Astrocyte (in vitro differentiated cells and primary cell): Measurements from ENCODE around the gene SNUPN. TPM values are rescaled to one million over a fixed set of nuclear protein-coding genes. Genes with fewer than 3 reads are reported as not detected.

Experiments
- DNase-seq: peaks from one replicate; pipeline ENCODE4 v3.0.0-alpha.2; 2010; ENCODE audit warnings: low read depth
- FAIRE-seq: peaks from 2 replicates; lab custom pipeline; 2011; peaks lifted over from hg19 to GRCh38; lab: Jason Lieb, UNC
- H2AFZ ChIP-seq: 2 replicates; pipeline ENCODE4 v1.6.0; 2012; ENCODE audit warnings: low read depth, low read length, inconsistent platforms
- H3K27ac ChIP-seq: 2 replicates; pipeline ENCODE4 v1.5.1; 2011; ENCODE audit warnings: low read depth, low read length, inconsistent platforms
- H3K27me3 ChIP-seq: 2 replicates; pipeline ENCODE4 v1.6.0; 2011; ENCODE audit warnings: low read length, inconsistent platforms; ENCODE audit not compliant: insufficient read depth
- H3K36me3 ChIP-seq: 2 replicates; pipeline ENCODE4 v1.5.1; 2011; ENCODE audit warnings: low read length, inconsistent platforms; ENCODE audit not compliant: insufficient read depth
- H3K4me1 ChIP-seq: 2 replicates; pipeline ENCODE4 v1.5.1; 2011; ENCODE audit warnings: low read length, inconsistent platforms; ENCODE audit not compliant: insufficient read depth
- H3K4me2 ChIP-seq: 2 replicates; pipeline ENCODE4 v1.6.0; 2012; ENCODE audit warnings: low read length, inconsistent platforms
- H3K4me3 ChIP-seq: 2 replicates; pipeline ENCODE4 v1.5.1; 2011; ENCODE audit warnings: low read depth, mild to moderate bottlenecking, low read length, inconsistent platforms; ENCODE audit not compliant: insufficient read depth
- H3K79me2 ChIP-seq: 2 replicates; pipeline ENCODE4 v1.6.0; 2012; ENCODE audit warnings: mild to moderate bottlenecking, low read length, inconsistent platforms; ENCODE audit not compliant: insufficient read depth
- H3K9ac ChIP-seq: 2 replicates; pipeline ENCODE4 v1.6.0; 2012; ENCODE audit warnings: mild to moderate bottlenecking, low read length, inconsistent platforms
- H3K9me3 ChIP-seq: 2 replicates; pipeline ENCODE4 v1.5.1; 2012; ENCODE audit warnings: low read depth, mild to moderate bottlenecking, low read length, inconsistent platforms; ENCODE audit not compliant: insufficient read depth
- H4K20me1 ChIP-seq: 2 replicates; pipeline ENCODE4 v1.6.0; 2012; ENCODE audit warnings: low read length, inconsistent platforms; ENCODE audit not compliant: insufficient read depth
- H3K27ac Mint-ChIP-seq: one replicate; pipeline ENCODE4 v1.8.0; 2021; ENCODE audit warnings: mild to moderate bottlenecking, mixed read lengths; ENCODE audit not compliant: unreplicated experiment
- H3K27me3 Mint-ChIP-seq: one replicate; pipeline ENCODE4 v1.8.0; 2021; ENCODE audit warnings: low read depth, mixed read lengths; ENCODE audit not compliant: unreplicated experiment
- H3K36me3 Mint-ChIP-seq: one replicate; pipeline ENCODE4 v1.8.0; 2021; ENCODE audit warnings: low read depth, mixed read lengths; ENCODE audit not compliant: unreplicated experiment
- H3K4me1 Mint-ChIP-seq: one replicate; pipeline ENCODE4 v1.8.0; 2021; ENCODE audit warnings: low read depth, mixed read lengths; ENCODE audit not compliant: unreplicated experiment
- H3K4me3 Mint-ChIP-seq: one replicate; pipeline ENCODE4 v1.8.0; 2021; ENCODE audit warnings: mild to moderate bottlenecking, moderate library complexity, mixed read lengths; ENCODE audit not compliant: unreplicated experiment
- H3K9me3 Mint-ChIP-seq: one replicate; pipeline ENCODE4 v1.8.0; 2021; ENCODE audit warnings: mild to moderate bottlenecking, mixed read lengths; ENCODE audit not compliant: unreplicated experiment
- EZH2 ChIP-seq: IDR thresholded peaks from 2 replicates; pipeline ENCODE4 v1.6.1; 2012; ENCODE audit warnings: mild to moderate bottlenecking, low read length, inconsistent platforms; ENCODE audit not compliant: insufficient read depth
- total RNA-seq: library from RNA; stranded (reverse); gene quantifications from 2 replicates; pipeline ENCODE4 v1.2.1, GENCODE V29; 2021
- TF ChIP-seq, protein P1 (sequence below): IDR thresholded peaks from 2 replicates; pipeline ENCODE4 v1.5.1; 2011; ENCODE audit warnings: low read depth, mild to moderate bottlenecking, inconsistent platforms, low read length, moderate library complexity; ENCODE audit not compliant: insufficient read depth

SNUPN gene
- total RNA-seq, 1 donor from 2014 or later = 15.9 TPM

DNA sequence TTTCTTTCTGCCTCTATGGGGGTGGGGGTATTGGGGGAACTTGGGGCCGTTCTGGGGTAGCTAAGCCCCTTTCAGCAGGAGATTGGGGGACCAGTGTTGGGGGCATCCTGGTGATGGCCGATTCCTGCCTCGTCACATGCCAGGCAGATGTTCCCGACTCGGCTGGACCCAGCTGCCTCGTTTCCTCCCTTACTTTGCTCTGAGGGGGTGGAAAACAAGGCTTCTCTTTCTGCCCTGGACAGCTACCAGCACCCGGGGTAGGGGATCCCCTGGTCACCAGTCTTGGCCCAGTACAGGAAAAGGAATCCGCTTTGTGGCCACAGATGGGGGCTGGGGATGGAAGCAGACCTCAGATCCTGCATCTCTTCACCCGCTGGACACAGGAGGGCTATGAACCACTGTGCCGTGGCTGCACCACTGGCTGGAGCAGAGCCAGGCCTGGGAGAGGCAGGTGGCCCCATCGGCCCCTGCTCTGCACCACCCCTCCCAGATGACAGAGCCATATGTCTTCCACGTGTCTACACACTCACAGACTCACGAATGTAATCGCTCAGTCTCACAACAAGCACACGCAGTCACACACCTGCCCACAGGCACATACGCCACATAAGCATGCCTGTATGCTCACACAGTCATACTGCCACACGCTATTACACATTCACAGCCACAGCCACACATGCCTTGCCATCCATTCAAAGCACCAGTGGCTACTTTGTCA is 34.6 kb upstream of the SNUPN start:
- Histone ChIP-seq H3K9ac (peak overlapping the region; percentile 72), H3K4me3 (no peak overlapping the region), H3K4me2 (peak overlapping the region; percentile 61), H3K27me3 (no peaks in the 10 kb centered on the region), H3K36me3 (peaks cover 4% of the 10 kb centered on the region), H3K4me1 (peaks cover 20% of the 10 kb centered on the region), H3K79me2 (peaks cover 41% of the 10 kb centered on the region), H4K20me1 (peaks cover 37% of the 10 kb centered on the region), H3K9me3 (no peaks in the 10 kb centered on the region), H2AFZ (no peak overlapping the region), H3K27ac (peak overlapping the region; percentile 96)
- Mint-ChIP-seq H3K27me3 (no peaks in the 10 kb centered on the region), H3K36me3 (peaks cover 19% of the 10 kb centered on the region), H3K9me3 (no peaks in the 10 kb centered on the region), H3K4me3 (no peak overlapping the region), H3K27ac (no peak overlapping the region), H3K4me1 (peaks cover 19% of the 10 kb centered on the region)
- DNase-seq = peak; percentile 16
- no peak for FAIRE-seq
- TF ChIP-seq EZH2 = no peak
- TF ChIP-seq, protein P1, sequence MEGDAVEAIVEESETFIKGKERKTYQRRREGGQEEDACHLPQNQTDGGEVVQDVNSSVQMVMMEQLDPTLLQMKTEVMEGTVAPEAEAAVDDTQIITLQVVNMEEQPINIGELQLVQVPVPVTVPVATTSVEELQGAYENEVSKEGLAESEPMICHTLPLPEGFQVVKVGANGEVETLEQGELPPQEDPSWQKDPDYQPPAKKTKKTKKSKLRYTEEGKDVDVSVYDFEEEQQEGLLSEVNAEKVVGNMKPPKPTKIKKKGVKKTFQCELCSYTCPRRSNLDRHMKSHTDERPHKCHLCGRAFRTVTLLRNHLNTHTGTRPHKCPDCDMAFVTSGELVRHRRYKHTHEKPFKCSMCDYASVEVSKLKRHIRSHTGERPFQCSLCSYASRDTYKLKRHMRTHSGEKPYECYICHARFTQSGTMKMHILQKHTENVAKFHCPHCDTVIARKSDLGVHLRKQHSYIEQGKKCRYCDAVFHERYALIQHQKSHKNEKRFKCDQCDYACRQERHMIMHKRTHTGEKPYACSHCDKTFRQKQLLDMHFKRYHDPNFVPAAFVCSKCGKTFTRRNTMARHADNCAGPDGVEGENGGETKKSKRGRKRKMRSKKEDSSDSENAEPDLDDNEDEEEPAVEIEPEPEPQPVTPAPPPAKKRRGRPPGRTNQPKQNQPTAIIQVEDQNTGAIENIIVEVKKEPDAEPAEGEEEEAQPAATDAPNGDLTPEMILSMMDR = no peak

DNA sequence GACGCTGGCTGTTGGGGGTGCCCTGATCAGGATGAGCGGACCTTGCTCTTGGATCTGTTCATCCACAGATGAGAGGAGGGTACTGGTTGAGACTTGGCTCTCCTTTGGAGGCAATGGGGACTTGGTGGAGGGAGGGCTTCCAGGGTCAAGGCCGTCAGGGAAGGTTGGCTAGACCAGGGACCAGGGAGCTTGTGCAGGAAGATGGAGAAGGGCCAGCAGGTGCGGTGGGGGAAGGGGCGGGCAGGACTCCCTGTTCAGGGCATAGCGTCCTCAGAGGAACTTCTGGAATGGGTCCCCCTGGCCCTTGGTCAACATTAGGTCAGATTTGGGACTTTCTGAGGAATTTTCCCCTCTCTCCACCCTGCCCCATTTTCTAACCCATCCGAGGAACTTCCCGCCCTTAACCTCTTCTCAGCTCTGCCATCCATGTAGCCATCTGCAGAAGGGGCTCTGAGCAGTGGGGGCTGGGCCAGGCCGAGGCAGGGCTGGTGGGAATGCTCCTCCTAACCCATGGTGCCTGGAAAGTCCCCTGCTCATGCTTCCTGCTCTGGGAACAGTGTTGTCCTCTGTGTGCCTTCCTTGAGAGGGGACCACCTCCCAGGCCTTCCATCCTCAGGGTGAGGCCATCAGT is 33.7 kb upstream of the SNUPN start:
- H3K9me3 Mint-ChIP-seq = no peaks in the 10 kb centered on the region
- Histone ChIP-seq H3K4me3 (no peak overlapping the region), H3K79me2 (peaks cover 50% of the 10 kb centered on the region), H3K4me1 (peaks cover 20% of the 10 kb centered on the region), H3K9ac (no peak overlapping the region), H3K4me2 (no peak overlapping the region), H3K9me3 (no peaks in the 10 kb centered on the region), H3K27ac (no peak overlapping the region), H2AFZ (no peak overlapping the region), H3K27me3 (no peaks in the 10 kb centered on the region), H4K20me1 (peaks cover 45% of the 10 kb centered on the region), H3K36me3 (peaks cover 4% of the 10 kb centered on the region)
- TF ChIP-seq, protein P1 = no peak
- no peak for TF ChIP-seq EZH2
- no peaks in the 10 kb centered on the region for H3K27me3 Mint-ChIP-seq
- no peak overlapping the region for H3K27ac Mint-ChIP-seq
- FAIRE-seq (no peak), DNase-seq (no peak)
- H3K36me3 Mint-ChIP-seq = peaks cover 19% of the 10 kb centered on the region
- H3K4me1 Mint-ChIP-seq = peaks cover 22% of the 10 kb centered on the region
- no peak overlapping the region for H3K4me3 Mint-ChIP-seq

DNA sequence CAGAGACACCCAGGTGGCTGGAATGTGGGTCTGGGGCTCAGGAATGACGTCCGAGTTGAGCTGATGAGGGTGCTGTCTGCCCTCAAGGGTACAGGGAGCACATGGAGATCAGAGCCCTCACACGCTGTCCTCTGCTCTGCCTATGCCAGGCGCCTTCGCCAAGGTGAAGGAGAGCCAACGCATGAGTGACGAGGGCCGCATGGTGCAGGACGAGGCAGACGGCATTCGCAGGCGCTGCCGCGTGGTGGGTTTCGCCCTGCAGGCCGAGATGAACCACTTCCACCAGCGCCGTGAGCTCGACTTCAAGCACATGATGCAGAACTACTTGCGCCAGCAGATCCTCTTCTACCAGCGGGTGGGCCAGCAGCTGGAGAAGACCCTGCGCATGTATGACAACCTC is 31.3 kb upstream of the SNUPN start:
- H3K4me3 Mint-ChIP-seq = no peak overlapping the region
- H3K4me2 ChIP-seq = no peak overlapping the region
- no peaks in the 10 kb centered on the region for H3K27me3 ChIP-seq
- H3K36me3 Mint-ChIP-seq = peaks cover 21% of the 10 kb centered on the region
- no peak for FAIRE-seq
- peaks cover 68% of the 10 kb centered on the region for H4K20me1 ChIP-seq
- H3K36me3 ChIP-seq = peaks cover 4% of the 10 kb centered on the region
- peaks cover 70% of the 10 kb centered on the region for H3K79me2 ChIP-seq
- no peaks in the 10 kb centered on the region for H3K27me3 Mint-ChIP-seq
- peaks cover 35% of the 10 kb centered on the region for H3K4me1 Mint-ChIP-seq
- H3K27ac ChIP-seq = no peak overlapping the region
- H3K9me3 Mint-ChIP-seq = no peaks in the 10 kb centered on the region
- no peak overlapping the region for H3K27ac Mint-ChIP-seq
- H2AFZ ChIP-seq = no peak overlapping the region
- TF ChIP-seq EZH2 = no peak
- no peak for DNase-seq
- H3K4me3 ChIP-seq = no peak overlapping the region
- peaks cover 29% of the 10 kb centered on the region for H3K4me1 ChIP-seq
- no peaks in the 10 kb centered on the region for H3K9me3 ChIP-seq
- no peak overlapping the region for H3K9ac ChIP-seq
